Measurements from ENCODE around the gene LYZL1.

Gene LYZL1

GRCh38 chr10:29323367-29323766 lies 34.5 kb downstream of the LYZL1 start:
- H3K9ac ChIP-seq (ENCODE audit: low read depth, low read length, poor library complexity, severe bottlenecking) = no peak overlapping the region
- TF ChIP-seq EZH2phosphoT487 (IDR thresholded peaks at IDR 0.05; ENCODE audit: borderline replicate concordance) (no peak), CTCF (conservative IDR thresholded peaks at IDR 0.05; ENCODE audit: low read length) (no peak)
- H2AFZ ChIP-seq (ENCODE audit: low read length) = no peak overlapping the region
- H3K4me1 ChIP-seq (ENCODE audit: insufficient read depth, low read length, poor library complexity, severe bottlenecking) = peaks cover 9% of the 10 kb centered on the region
- H3F3A ChIP-seq (ENCODE audit: low read depth) = no peaks in the 10 kb centered on the region
- no peaks in the 10 kb centered on the region for H3K9me3 ChIP-seq (ENCODE audit: insufficient read depth, low read depth, low read length)
- no peaks in the 10 kb centered on the region for H3K27me3 ChIP-seq (ENCODE audit: insufficient read depth, low read length, poor library complexity, severe bottlenecking)
- H3K79me2 ChIP-seq (ENCODE audit: insufficient read depth, low read length) = no peaks in the 10 kb centered on the region
- no peak overlapping the region for H3K4me2 ChIP-seq (ENCODE audit: low read depth, low read length, poor library complexity, severe bottlenecking)
- H3K36me3 ChIP-seq (ENCODE audit: insufficient read depth, low read length) = no peaks in the 10 kb centered on the region
- no peak overlapping the region for H3K4me3 ChIP-seq (ENCODE audit: low read length, poor library complexity, severe bottlenecking)
- no peaks in the 10 kb centered on the region for H4K20me1 ChIP-seq (ENCODE audit: insufficient read depth, low read length, poor library complexity, severe bottlenecking)
- H3K9me2 ChIP-seq (replicated peaks; ENCODE audit: low read depth, low read length) = no peaks in the 10 kb centered on the region

GRCh38 chr10:29324220-29324841 lies 35.5 kb downstream of the LYZL1 start:
- Histone ChIP-seq H3K27me3 (ENCODE audit: insufficient read depth, low read length, poor library complexity, severe bottlenecking) (no peaks in the 10 kb centered on the region), H3K9me2 (replicated peaks; ENCODE audit: low read depth, low read length) (no peaks in the 10 kb centered on the region), H3K36me3 (ENCODE audit: insufficient read depth, low read length) (no peaks in the 10 kb centered on the region), H3K4me1 (ENCODE audit: insufficient read depth, low read length, poor library complexity, severe bottlenecking) (peaks cover 4% of the 10 kb centered on the region), H3K79me2 (ENCODE audit: insufficient read depth, low read length) (no peaks in the 10 kb centered on the region), H4K20me1 (ENCODE audit: insufficient read depth, low read length, poor library complexity, severe bottlenecking) (no peaks in the 10 kb centered on the region), H3F3A (ENCODE audit: low read depth) (no peaks in the 10 kb centered on the region), H3K9ac (ENCODE audit: low read depth, low read length, poor library complexity, severe bottlenecking) (no peak overlapping the region), H3K9me3 (ENCODE audit: insufficient read depth, low read depth, low read length) (no peaks in the 10 kb centered on the region), H2AFZ (ENCODE audit: low read length) (no peak overlapping the region), H3K4me3 (ENCODE audit: low read length, poor library complexity, severe bottlenecking) (no peak overlapping the region), H3K4me2 (ENCODE audit: low read depth, low read length, poor library complexity, severe bottlenecking) (no peak overlapping the region)
- TF ChIP-seq EZH2phosphoT487 (IDR thresholded peaks at IDR 0.05; ENCODE audit: borderline replicate concordance) (no peak), CTCF (conservative IDR thresholded peaks at IDR 0.05; ENCODE audit: low read length) (no peak)

GRCh38 chr10:29326299-29326698 lies 37.4 kb downstream of the LYZL1 start:
- H2AFZ ChIP-seq (ENCODE audit: low read length) = no peak overlapping the region
- no peaks in the 10 kb centered on the region for H3F3A ChIP-seq (ENCODE audit: low read depth)
- H3K4me2 ChIP-seq (ENCODE audit: low read depth, low read length, poor library complexity, severe bottlenecking) = no peak overlapping the region
- H3K79me2 ChIP-seq (ENCODE audit: insufficient read depth, low read length) = no peaks in the 10 kb centered on the region
- no peaks in the 10 kb centered on the region for H3K4me1 ChIP-seq (ENCODE audit: insufficient read depth, low read length, poor library complexity, severe bottlenecking)
- H3K9ac ChIP-seq (ENCODE audit: low read depth, low read length, poor library complexity, severe bottlenecking) = no peak overlapping the region
- no peaks in the 10 kb centered on the region for H3K27me3 ChIP-seq (ENCODE audit: insufficient read depth, low read length, poor library complexity, severe bottlenecking)
- H3K4me3 ChIP-seq (ENCODE audit: low read length, poor library complexity, severe bottlenecking) = no peak overlapping the region
- H3K36me3 ChIP-seq (ENCODE audit: insufficient read depth, low read length) = no peaks in the 10 kb centered on the region
- no peaks in the 10 kb centered on the region for H3K9me2 ChIP-seq (replicated peaks; ENCODE audit: low read depth, low read length)
- H4K20me1 ChIP-seq (ENCODE audit: insufficient read depth, low read length, poor library complexity, severe bottlenecking) = no peaks in the 10 kb centered on the region
- TF ChIP-seq EZH2phosphoT487 (IDR thresholded peaks at IDR 0.05; ENCODE audit: borderline replicate concordance) = no peak
- TF ChIP-seq CTCF (conservative IDR thresholded peaks at IDR 0.05; ENCODE audit: low read length) = no peak
- H3K9me3 ChIP-seq (ENCODE audit: insufficient read depth, low read depth, low read length) = no peaks in the 10 kb centered on the region

Data from Loucy (cell line).